Heart right ventricle (tissue), 16 donors: ENCODE results near the gene CYBA. TPM values are rescaled to one million over a fixed set of nuclear protein-coding genes. Genes with fewer than 3 reads are reported as not detected.

Experiments
- ATAC-seq, 8 donors: fragments of 200-7000 bp; cut with Tn5 transposase; one replicate each; pipeline ENCODE4 v1.9.1; 2020; ENCODE audit warnings: mild to moderate bottlenecking in 8 of 8, moderate library complexity in 8 of 8, moderate number of reproducible peaks in 1 of 8
- DNase-seq, 2 donors: peaks; one replicate each; pipeline ENCODE4 v3.0.0-alpha.2; 2020
- H3K27ac ChIP-seq, 10 donors: fragments of 200-600 bp; sonication (generic) in 2 of 10; one replicate each; pipeline versions ENCODE4 v1.5.0 to v1.8.0; 2020 to 2022; ENCODE audit warnings: mild to moderate bottlenecking in 3 of 10
- H3K27me3 ChIP-seq, 7 donors: fragments of 200-600 bp; one replicate each; pipeline ENCODE4 v1.8.0; 2021 to 2022; ENCODE audit warnings: mild to moderate bottlenecking in 2 of 7
- H3K36me3 ChIP-seq, 9 donors: fragments of 200-600 bp; sonication (generic) in 1 of 9; one replicate each; pipeline versions ENCODE4 v1.5.0 to v1.8.0; 2020 to 2022; ENCODE audit warnings: mild to moderate bottlenecking in 2 of 9
- H3K4me1 ChIP-seq, 9 donors: fragments of 200-600 bp; sonication (generic) in 1 of 9; one replicate each; pipeline versions ENCODE4 v1.5.0 to v1.8.0; 2020 to 2022; ENCODE audit warnings: mild to moderate bottlenecking in 4 of 9
- H3K4me3 ChIP-seq, 10 donors: fragments of 200-600 bp; sonication (generic) in 2 of 10; one replicate each; pipeline versions ENCODE4 v1.5.0 to v1.8.0; 2020 to 2022; ENCODE audit warnings: mild to moderate bottlenecking in 7 of 10, moderate library complexity in 2 of 10
- H3K9me3 ChIP-seq, 11 donors: fragments of 200-600 bp in 10 of 11; sonication (generic) in 2 of 11; one replicate each; pipeline versions ENCODE4 v1.5.0 to v1.8.0; 2013 to 2022; ENCODE audit warnings: mild to moderate bottlenecking in 2 of 11, control low read depth in 1 of 11, moderate library complexity in 1 of 11
- WGBS, 2 donors: extraction: QIAGEN DNeasy Blood & Tissue Kit; methylation state at CpG; one replicate each; pipeline ENCODE4 v1.1.7; 2013; ENCODE audit warnings: inconsistent platforms in 1 of 2; 5-methylcytosine and 5-hydroxymethylcytosine counted together
- intact Hi-C, 10 donors: fragments of 100-400 bp; cut with DNase I; formaldehyde crosslinking; loops; one replicate each; pipeline versions ENCODE4 v1.11.1 to v1.14.2; 2022
- polyA plus RNA-seq, 2 donors: library from polyadenylated mRNA; stranded (reverse); fragments of 200-250 nt; gene quantifications; one replicate each; pipeline ENCODE4 v1.2.3, GENCODE V29; 2013
- total RNA-seq, 10 donors: library from RNA; stranded (reverse); fragmentation: NEBNext Ultra II Directional in 3 of 10; extraction: Animal tissue kit (Norgen Biotek cat#: 25700) in 3 of 10; gene quantifications; one replicate each; pipeline versions ENCODE4 v1.2.1 to v1.2.4, GENCODE V29; 2021 to 2023
- TF ChIP-seq, protein P1 (sequence below), 9 donors: fragments of 200-600 bp; sonication (generic) in 2 of 9; IDR thresholded peaks; one replicate each; pipeline versions ENCODE4 v1.5.0 to v1.8.0; 2021 to 2022; ENCODE audit warnings: antibody characterized with exemption in 9 of 9, mild to moderate bottlenecking in 5 of 9, moderate library complexity in 1 of 9
- donor health status: Arrhythmogenic right ventricular cardiomyopathy.
- donor health status: ischemic (EF 13 %, LVEDD 7.1; RV severe dilation, severe dysfunction).
- donor health status: healthy with polysubstance abuse.
- donor health status: DM: no; HTN: yes; CAD: no.
- donor health status: DM: no; HTN: no; CAD: no.
- donor health status: ischemic (EF 25% LVEDD 6.9; RV normal size, moderate dysfunction).
- donor health status: ischemic (EF 25% LVEDD 5.7; RV mildly dilated, moderate dysfunction).
- donor health status: healthy.
- donor health status: DM: yes; HTN: yes; CAD: no.
- donor health status: Ischemic cardiomyopathy.
- donor health status: ischemic (EF 35%, LVEDD 5.7; RV mildly dilated, moderate dysfunction).
- donor health status: nonischemic (EF 11% LVEDD 7.7; RV severe dilation, severe dysfunction).
- donor health status: DM: yes; HTN: yes; CAD: no.
- donor health status: PGD.
- donor health status: ischemic (EF 29% LVEDD 5.4; RV normal size, mild dysfunction).
- donor health status: nonischemic (EF 23%, LVEDD 6.1; RV moderate dilation, normal function).

CYBA gene
- total and polyA plus RNA-seq, 12 donors: 13.0 to 117 (median 33.6) TPM

DNA sequence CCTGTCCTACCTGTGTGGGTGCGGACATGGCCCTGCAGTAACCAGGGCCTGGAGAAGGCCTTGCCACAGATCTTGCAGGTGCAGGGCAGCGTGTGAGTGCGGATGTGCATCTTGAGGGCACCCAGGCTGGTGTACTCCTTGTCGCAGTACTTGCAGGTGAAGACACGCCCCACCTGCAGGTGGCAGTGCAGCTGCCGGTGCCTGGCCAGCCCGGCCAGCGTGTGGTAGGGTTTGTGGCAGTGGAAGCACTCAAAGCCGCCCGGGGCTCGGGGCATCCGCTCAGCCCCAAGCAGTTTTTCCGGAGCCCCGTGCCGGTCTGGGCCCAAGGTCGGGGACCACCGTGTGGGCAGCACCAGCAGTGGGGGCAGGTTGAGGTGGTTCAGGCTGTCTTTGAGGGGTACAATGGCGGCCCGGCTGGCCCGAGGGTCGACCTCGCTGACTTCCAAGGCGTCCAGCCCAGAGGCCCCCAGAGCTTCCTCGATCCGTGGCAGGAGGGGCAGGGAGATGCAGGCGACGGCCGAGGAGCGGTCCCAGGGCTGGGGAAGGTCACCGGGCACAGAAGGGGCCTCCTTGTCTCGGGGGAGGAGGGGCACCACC lies 30.3 kb upstream of the CYBA start:
- peaks cover 0 to 60% (median 15%) of the 10 kb centered on the region in 7 donors for H3K27me3 ChIP-seq
- H3K36me3 ChIP-seq: peaks cover 0 to 28% (median 0%) of the 10 kb centered on the region in 9 donors
- no peak overlapping the region for H3K4me3 ChIP-seq
- H3K4me1 ChIP-seq: peaks cover 0 to 48% (median 12%) of the 10 kb centered on the region in 9 donors
- DNase-seq (no peak), ATAC-seq (no peak)
- no peaks in the 10 kb centered on the region for H3K9me3 ChIP-seq
- intact Hi-C loops: no loop called here
- TF ChIP-seq, protein P1, sequence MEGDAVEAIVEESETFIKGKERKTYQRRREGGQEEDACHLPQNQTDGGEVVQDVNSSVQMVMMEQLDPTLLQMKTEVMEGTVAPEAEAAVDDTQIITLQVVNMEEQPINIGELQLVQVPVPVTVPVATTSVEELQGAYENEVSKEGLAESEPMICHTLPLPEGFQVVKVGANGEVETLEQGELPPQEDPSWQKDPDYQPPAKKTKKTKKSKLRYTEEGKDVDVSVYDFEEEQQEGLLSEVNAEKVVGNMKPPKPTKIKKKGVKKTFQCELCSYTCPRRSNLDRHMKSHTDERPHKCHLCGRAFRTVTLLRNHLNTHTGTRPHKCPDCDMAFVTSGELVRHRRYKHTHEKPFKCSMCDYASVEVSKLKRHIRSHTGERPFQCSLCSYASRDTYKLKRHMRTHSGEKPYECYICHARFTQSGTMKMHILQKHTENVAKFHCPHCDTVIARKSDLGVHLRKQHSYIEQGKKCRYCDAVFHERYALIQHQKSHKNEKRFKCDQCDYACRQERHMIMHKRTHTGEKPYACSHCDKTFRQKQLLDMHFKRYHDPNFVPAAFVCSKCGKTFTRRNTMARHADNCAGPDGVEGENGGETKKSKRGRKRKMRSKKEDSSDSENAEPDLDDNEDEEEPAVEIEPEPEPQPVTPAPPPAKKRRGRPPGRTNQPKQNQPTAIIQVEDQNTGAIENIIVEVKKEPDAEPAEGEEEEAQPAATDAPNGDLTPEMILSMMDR (IDR thresholded peaks at IDR 0.05): peak in 4 of 9 donors; percentile 3 to 33 (median 16)
- 60 to 69% methylated on average over 28 to 31 of the region's 31 CpGs for WGBS, 2 donors
- peak overlapping the region in 1 of 10 donors; percentile 84 for H3K27ac ChIP-seq

DNA sequence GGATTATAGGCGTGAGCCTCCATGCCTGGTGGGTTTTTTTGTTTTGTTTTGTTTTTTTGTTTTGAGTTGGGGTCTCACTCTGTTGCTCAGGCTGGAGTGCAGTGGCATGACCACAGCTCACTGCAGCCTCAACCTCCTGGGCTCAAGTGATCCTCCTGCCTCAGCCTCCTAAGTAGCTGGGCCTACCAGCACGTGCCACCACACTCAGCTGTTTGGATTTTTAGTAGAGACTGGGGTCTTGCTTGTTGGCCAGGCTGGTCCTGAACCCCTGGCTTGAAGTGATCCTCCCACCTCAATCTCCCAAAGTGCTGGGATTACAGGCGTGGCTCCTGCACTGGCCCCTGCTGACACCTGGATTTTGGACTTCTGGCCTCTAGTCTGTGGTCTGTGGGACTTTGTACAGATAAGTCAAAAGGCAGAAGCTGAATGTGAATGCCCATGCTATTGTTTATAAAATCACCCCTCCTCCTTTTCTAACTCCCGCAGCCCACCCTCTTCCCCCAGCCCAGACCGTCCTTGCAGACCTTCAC lies 29.8 kb upstream of the CYBA start:
- Histone ChIP-seq H3K27ac (no peak overlapping the region), H3K36me3 (peaks cover 0 to 30% (median 0%) of the 10 kb centered on the region in 9 donors), H3K4me3 (no peak overlapping the region), H3K27me3 (peaks cover 0 to 54% (median 10%) of the 10 kb centered on the region in 7 donors), H3K9me3 (no peaks in the 10 kb centered on the region), H3K4me1 (peaks cover 0 to 43% (median 6%) of the 10 kb centered on the region in 9 donors)
- DNase-seq: no peak
- no peak for ATAC-seq
- TF ChIP-seq, protein P1 (IDR thresholded peaks at IDR 0.05): no peak
- 82 to 92% methylated on average over 5 of the region's 5 CpGs for WGBS, 2 donors
- intact Hi-C loops: no loop called here

DNA sequence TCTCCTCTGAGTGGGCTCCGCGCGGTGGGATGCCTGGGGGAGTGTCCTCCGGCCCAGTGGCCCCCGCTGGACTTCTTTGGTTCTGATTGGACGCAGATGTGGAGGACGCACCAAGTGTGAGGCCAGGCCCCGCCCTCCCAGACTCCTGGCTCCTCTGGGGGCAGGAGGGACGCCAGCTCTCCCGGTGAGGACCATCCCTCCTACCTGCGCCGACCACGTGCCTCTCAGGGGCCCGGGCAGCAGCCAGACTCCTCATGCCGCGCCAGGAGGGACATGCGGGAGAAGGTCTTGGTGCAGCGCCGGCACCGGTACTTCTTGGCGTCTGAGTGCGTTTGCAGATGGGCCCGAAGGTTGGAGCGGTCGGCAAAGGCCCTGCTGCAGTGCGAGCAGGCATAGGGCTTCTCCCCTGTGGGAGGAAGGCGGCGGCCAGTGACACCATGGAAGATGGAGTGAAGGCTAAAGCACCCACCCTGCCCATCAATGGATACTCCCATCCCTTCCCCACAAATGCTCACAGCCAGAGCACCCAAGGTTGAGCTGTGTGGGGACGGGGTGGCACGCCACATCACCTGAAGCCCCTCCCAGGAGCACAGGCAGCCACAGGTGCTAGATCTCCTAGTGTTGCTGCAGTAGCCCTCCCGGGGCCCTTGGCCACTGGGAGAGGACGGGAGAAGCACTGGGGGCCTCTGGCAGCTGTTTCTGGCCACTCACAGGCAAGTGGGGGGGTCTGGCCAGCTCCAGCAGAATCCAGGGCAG lies 27.5 kb upstream of the CYBA start:
- WGBS, 2 donors: 55 to 72% methylated on average over 32 of the region's 32 CpGs
- ATAC-seq (no peak), DNase-seq (no peak)
- H3K27me3 ChIP-seq: peaks cover 0 to 35% (median 0%) of the 10 kb centered on the region in 7 donors
- TF ChIP-seq, protein P1 (IDR thresholded peaks at IDR 0.05): no peak
- peaks cover 0 to 27% (median 11%) of the 10 kb centered on the region in 9 donors for H3K4me1 ChIP-seq
- no peaks in the 10 kb centered on the region for H3K9me3 ChIP-seq
- H3K27ac ChIP-seq: no peak overlapping the region
- peaks cover 0 to 30% (median 0%) of the 10 kb centered on the region in 9 donors for H3K36me3 ChIP-seq
- intact Hi-C loops: no loop called here
- H3K4me3 ChIP-seq: no peak overlapping the region

DNA sequence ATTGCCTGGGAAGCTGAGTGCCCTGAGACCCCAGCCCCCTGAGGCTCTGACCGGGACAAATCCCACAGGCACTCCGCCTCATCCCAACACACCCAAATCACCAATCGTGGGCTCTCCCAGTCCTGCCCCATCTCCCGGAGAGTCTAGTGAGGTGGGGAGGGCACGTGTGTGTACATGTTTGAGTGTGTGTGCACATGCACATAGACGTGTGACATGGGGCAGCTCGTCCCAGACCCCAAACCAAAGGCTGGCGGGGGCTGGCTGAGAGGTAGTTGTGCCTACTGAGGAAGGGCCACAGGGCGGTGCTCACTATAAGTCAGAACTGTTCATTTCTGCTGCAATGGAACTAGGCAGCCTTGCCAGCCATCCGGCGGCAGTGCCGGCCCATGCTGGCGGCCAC lies 26.9 kb upstream of the CYBA start:
- DNase-seq: no peak

More for the DNA sequence above, 26.9 kb upstream of the CYBA start:
- no peak overlapping the region for H3K4me3 ChIP-seq
- ATAC-seq: no peak
- intact Hi-C loops: no loop called here
- peaks cover 0 to 35% (median 0%) of the 10 kb centered on the region in 7 donors for H3K27me3 ChIP-seq
- H3K4me1 ChIP-seq: peaks cover 0 to 29% (median 13%) of the 10 kb centered on the region in 9 donors
- 80 to 82% methylated on average over 13 of the region's 13 CpGs for WGBS, 2 donors
- H3K9me3 ChIP-seq: no peaks in the 10 kb centered on the region
- TF ChIP-seq, protein P1 (IDR thresholded peaks at IDR 0.05): no peak
- peaks cover 0 to 30% (median 0%) of the 10 kb centered on the region in 9 donors for H3K36me3 ChIP-seq
- no peak overlapping the region for H3K27ac ChIP-seq
